ENCODE measurements around the gene RASSF3.
"Not testable (repeated sequence)": the region's sequence is repeated elsewhere in the genome, so short reads cannot be mapped to it uniquely, and the experiment has no call there.

The RASSF3 gene

GRCh38 chr12:64624035-64624434 is 13.7 kb downstream of the RASSF3 start:
- Histone ChIP-seq H3K4me1 (ENCODE audit: insufficient read depth, low read length) (peaks cover 60% of the 10 kb centered on the region), H3K27ac (ENCODE audit: low read depth, low read length) (peak overlapping the region; percentile 44), H3K4me3 (ENCODE audit: low read depth in 1 of 2, low read length in 2 of 2) (no peak overlapping the region), H3K9me3 (ENCODE audit: low read length) (no peaks in the 10 kb centered on the region), H3K27me3 (ENCODE audit: control insufficient read depth in 1 of 2, insufficient read depth in 2 of 2, low read length in 2 of 2) (no peaks in the 10 kb centered on the region), H3K36me3 (ENCODE audit: insufficient read depth, low read length) (peaks cover 1% of the 10 kb centered on the region), H3K9ac (ENCODE audit: low read length) (no peak overlapping the region)

GRCh38 chr12:64625243-64626077 is 15.2 kb downstream of the RASSF3 start:
- H3K27ac ChIP-seq (ENCODE audit: low read depth, low read length): peak overlapping the region; percentile 45
- H3K9ac ChIP-seq (ENCODE audit: low read length): peak overlapping the region; percentile 42
- peak overlapping the region in 1 of 2 donors; percentile 44 for H3K4me3 ChIP-seq (ENCODE audit: low read depth in 1 of 2, low read length in 2 of 2)

GRCh38 chr12:64626588-64626987 is 16.3 kb downstream of the RASSF3 start:
- H3K4me1 ChIP-seq (ENCODE audit: insufficient read depth, low read length): peaks cover 61% of the 10 kb centered on the region
- H3K27ac ChIP-seq (ENCODE audit: low read depth, low read length): peak overlapping the region; percentile 58

More at GRCh38 chr12:64625243-64626077, 15.2 kb downstream of the RASSF3 start:
- no peaks in the 10 kb centered on the region for H3K27me3 ChIP-seq (ENCODE audit: control insufficient read depth in 1 of 2, insufficient read depth in 2 of 2, low read length in 2 of 2)
- H3K36me3 ChIP-seq (ENCODE audit: insufficient read depth, low read length): peaks cover 11% of the 10 kb centered on the region
- no peaks in the 10 kb centered on the region for H3K9me3 ChIP-seq (ENCODE audit: low read length)
- H3K4me1 ChIP-seq (ENCODE audit: insufficient read depth, low read length): peaks cover 56% of the 10 kb centered on the region

GRCh38 chr12:64627771-64628170 is 17.5 kb downstream of the RASSF3 start:
- Histone ChIP-seq H3K27ac (ENCODE audit: low read depth, low read length) (peak overlapping the region; percentile 66), H3K36me3 (ENCODE audit: insufficient read depth, low read length) (peaks cover 18% of the 10 kb centered on the region), H3K4me3 (ENCODE audit: low read depth in 1 of 2, low read length in 2 of 2) (no peak overlapping the region), H3K9ac (ENCODE audit: low read length) (no peak overlapping the region), H3K9me3 (ENCODE audit: low read length) (no peaks in the 10 kb centered on the region), H3K4me1 (ENCODE audit: insufficient read depth, low read length) (peaks cover 70% of the 10 kb centered on the region), H3K27me3 (ENCODE audit: control insufficient read depth in 1 of 2, insufficient read depth in 2 of 2, low read length in 2 of 2) (no peaks in the 10 kb centered on the region)

More at GRCh38 chr12:64626588-64626987, 16.3 kb downstream of the RASSF3 start:
- H3K4me3 ChIP-seq (ENCODE audit: low read depth in 1 of 2, low read length in 2 of 2); H3K9ac ChIP-seq (ENCODE audit: low read length); H3K9me3 ChIP-seq (ENCODE audit: low read length); H3K27me3 ChIP-seq (ENCODE audit: control insufficient read depth in 1 of 2, insufficient read depth in 2 of 2, low read length in 2 of 2): not testable (repeated sequence)
- H3K36me3 ChIP-seq (ENCODE audit: insufficient read depth, low read length): peaks cover 14% of the 10 kb centered on the region

- Histone ChIP-seq H3K9me3 (ENCODE audit: low read length) (no peaks in the 10 kb centered on the region), H3K27ac (ENCODE audit: low read depth, low read length) (no peak overlapping the region), H3K36me3 (ENCODE audit: insufficient read depth, low read length) (peaks cover 18% of the 10 kb centered on the region), H3K27me3 (ENCODE audit: control insufficient read depth in 1 of 2, insufficient read depth in 2 of 2, low read length in 2 of 2) (no peaks in the 10 kb centered on the region), H3K4me1 (ENCODE audit: insufficient read depth, low read length) (peaks cover 63% of the 10 kb centered on the region), H3K4me3 (ENCODE audit: low read depth in 1 of 2, low read length in 2 of 2) (no peak overlapping the region), H3K9ac (ENCODE audit: low read length) (no peak overlapping the region)
Measured at GRCh38 chr12:64631197-64631596, 20.9 kb downstream of the RASSF3 start.

- peaks cover 48% of the 10 kb centered on the region for H3K4me1 ChIP-seq (ENCODE audit: insufficient read depth, low read length)
- no peaks in the 10 kb centered on the region for H3K9me3 ChIP-seq (ENCODE audit: low read length)
- H3K36me3 ChIP-seq (ENCODE audit: insufficient read depth, low read length): peaks cover 18% of the 10 kb centered on the region
- H3K4me3 ChIP-seq (ENCODE audit: low read depth in 1 of 2, low read length in 2 of 2): no peak overlapping the region
- H3K9ac ChIP-seq (ENCODE audit: low read length): no peak overlapping the region
- no peaks in the 10 kb centered on the region for H3K27me3 ChIP-seq (ENCODE audit: control insufficient read depth in 1 of 2, insufficient read depth in 2 of 2, low read length in 2 of 2)
- H3K27ac ChIP-seq (ENCODE audit: low read depth, low read length): no peak overlapping the region
Measured at GRCh38 chr12:64633011-64633939, 23.0 kb downstream of the RASSF3 start.

GRCh38 chr12:64633940-64634337 is 23.6 kb downstream of the RASSF3 start:
- no peak overlapping the region for H3K27ac ChIP-seq (ENCODE audit: low read depth, low read length)

GRCh38 chr12:64634508-64635092 is 24.3 kb downstream of the RASSF3 start:
- Histone ChIP-seq H3K4me3 (ENCODE audit: low read depth in 1 of 2, low read length in 2 of 2) (no peak overlapping the region), H3K27me3 (ENCODE audit: control insufficient read depth in 1 of 2, insufficient read depth in 2 of 2, low read length in 2 of 2) (no peaks in the 10 kb centered on the region), H3K36me3 (ENCODE audit: insufficient read depth, low read length) (peaks cover 14% of the 10 kb centered on the region), H3K4me1 (ENCODE audit: insufficient read depth, low read length) (peaks cover 48% of the 10 kb centered on the region), H3K9ac (ENCODE audit: low read length) (no peak overlapping the region), H3K9me3 (ENCODE audit: low read length) (no peaks in the 10 kb centered on the region), H3K27ac (ENCODE audit: low read depth, low read length) (no peak overlapping the region)

More at GRCh38 chr12:64633940-64634337, 23.6 kb downstream of the RASSF3 start:
- H3K4me3 ChIP-seq (ENCODE audit: low read depth in 1 of 2, low read length in 2 of 2): no peak overlapping the region
- H3K9ac ChIP-seq (ENCODE audit: low read length): no peak overlapping the region
- H3K36me3 ChIP-seq (ENCODE audit: insufficient read depth, low read length): peaks cover 18% of the 10 kb centered on the region
- no peaks in the 10 kb centered on the region for H3K27me3 ChIP-seq (ENCODE audit: control insufficient read depth in 1 of 2, insufficient read depth in 2 of 2, low read length in 2 of 2)
- H3K9me3 ChIP-seq (ENCODE audit: low read length): no peaks in the 10 kb centered on the region
- H3K4me1 ChIP-seq (ENCODE audit: insufficient read depth, low read length): peaks cover 48% of the 10 kb centered on the region

- no peak overlapping the region for H3K4me3 ChIP-seq (ENCODE audit: low read depth in 1 of 2, low read length in 2 of 2)
- no peaks in the 10 kb centered on the region for H3K9me3 ChIP-seq (ENCODE audit: low read length)
- no peak overlapping the region for H3K9ac ChIP-seq (ENCODE audit: low read length)
- H3K4me1 ChIP-seq (ENCODE audit: insufficient read depth, low read length): peaks cover 41% of the 10 kb centered on the region
- H3K27me3 ChIP-seq (ENCODE audit: control insufficient read depth in 1 of 2, insufficient read depth in 2 of 2, low read length in 2 of 2): no peaks in the 10 kb centered on the region
- no peak overlapping the region for H3K27ac ChIP-seq (ENCODE audit: low read depth, low read length)
- peaks cover 7% of the 10 kb centered on the region for H3K36me3 ChIP-seq (ENCODE audit: insufficient read depth, low read length)
Measured at GRCh38 chr12:64635356-64635998, 25.2 kb downstream of the RASSF3 start.

GRCh38 chr12:64636856-64637255 is 26.6 kb downstream of the RASSF3 start:
- no peak overlapping the region for H3K9ac ChIP-seq (ENCODE audit: low read length)

More at GRCh38 chr12:64636856-64637255, 26.6 kb downstream of the RASSF3 start:
- Histone ChIP-seq H3K4me3 (ENCODE audit: low read depth in 1 of 2, low read length in 2 of 2) (no peak overlapping the region), H3K4me1 (ENCODE audit: insufficient read depth, low read length) (peaks cover 28% of the 10 kb centered on the region), H3K9me3 (ENCODE audit: low read length) (no peaks in the 10 kb centered on the region), H3K27ac (ENCODE audit: low read depth, low read length) (no peak overlapping the region), H3K27me3 (ENCODE audit: control insufficient read depth in 1 of 2, insufficient read depth in 2 of 2, low read length in 2 of 2) (no peaks in the 10 kb centered on the region), H3K36me3 (ENCODE audit: insufficient read depth, low read length) (peaks cover 3% of the 10 kb centered on the region)
